Measurements from ENCODE around the gene MYO9A. TPM values are rescaled to one million over a fixed set of nuclear protein-coding genes. Genes with fewer than 3 reads are reported as not detected.

The MYO9A gene
- total RNA-seq, 2 donors from 2014 or later, result 24.0 to 28.6 TPM

DNA sequence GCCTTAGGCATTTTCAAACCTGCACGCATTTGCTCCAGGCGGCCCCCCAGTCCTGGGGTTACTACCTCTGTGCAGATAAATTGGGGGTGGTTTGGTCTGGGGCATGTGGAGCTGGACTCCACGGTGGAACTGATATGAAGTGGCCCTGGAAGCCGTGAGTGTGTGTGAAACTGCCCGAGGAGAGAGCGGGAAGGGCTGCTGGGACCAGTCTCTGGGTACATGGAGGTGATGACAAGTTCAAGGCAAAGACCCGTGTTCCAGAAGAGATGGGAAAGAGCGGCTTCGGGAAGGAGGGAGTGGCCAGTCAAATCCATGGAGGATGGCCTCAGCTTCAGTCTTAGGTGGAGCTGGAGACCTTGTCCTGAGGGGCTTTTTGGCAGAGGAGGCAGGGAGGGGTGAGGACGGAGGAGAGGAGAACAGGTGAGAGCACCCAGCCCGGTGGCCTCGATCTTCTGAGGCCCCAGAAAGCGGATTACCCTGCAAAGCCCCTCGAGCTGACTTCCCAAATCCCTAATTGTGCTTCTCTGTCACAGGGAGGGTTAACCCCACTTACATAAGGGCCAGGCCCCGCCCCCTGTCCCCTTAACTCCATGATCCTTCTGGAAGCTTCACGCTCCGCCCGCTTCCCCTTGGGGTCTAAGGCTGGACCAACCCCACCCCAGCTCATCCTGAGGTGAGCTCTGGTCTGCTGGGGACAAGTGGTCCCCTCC is 309.5 kb downstream of the MYO9A start:
- Mint-ChIP-seq H3K27me3 (ENCODE audit: low read depth) (no peaks in the 10 kb centered on the region), H3K4me3 (no peak overlapping the region), H3K36me3 (ENCODE audit: insufficient read depth in 2 of 2) (no peaks in the 10 kb centered on the region), H3K4me1 (ENCODE audit: low read depth) (no peaks in the 10 kb centered on the region), H3K27ac (no peak overlapping the region), H3K9me3 (no peaks in the 10 kb centered on the region)
- DNase-seq, result no peak
- no peak for ATAC-seq (replicated peaks in 1 of 2)

DNA sequence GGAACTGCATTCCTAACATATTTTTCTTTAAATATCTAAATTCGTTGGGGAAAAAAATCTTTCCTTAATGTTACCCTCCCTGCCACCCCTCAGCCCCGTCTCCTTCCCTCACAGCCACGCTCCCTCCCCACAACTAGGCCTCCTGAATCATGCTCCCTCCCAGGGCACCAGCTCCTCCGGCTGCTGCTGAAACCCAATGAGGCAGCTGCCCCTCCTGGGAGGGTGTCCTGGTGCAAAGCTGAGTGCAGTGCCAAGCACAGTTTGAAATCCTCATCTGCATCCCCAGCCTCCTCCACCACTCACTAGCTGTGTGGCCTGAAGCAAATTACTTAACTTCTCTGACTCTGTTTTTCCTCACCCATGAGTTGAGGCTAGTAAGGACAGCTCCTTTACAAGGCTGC is 310.3 kb downstream of the MYO9A start:
- H3K9me3 Mint-ChIP-seq, result no peaks in the 10 kb centered on the region
- no peaks in the 10 kb centered on the region for H3K27me3 Mint-ChIP-seq (ENCODE audit: low read depth)
- DNase-seq, result no peak
- H3K27ac Mint-ChIP-seq, result no peak overlapping the region
- H3K4me1 Mint-ChIP-seq (ENCODE audit: low read depth), result no peaks in the 10 kb centered on the region
- no peak for ATAC-seq (replicated peaks in 1 of 2)
- H3K36me3 Mint-ChIP-seq (ENCODE audit: insufficient read depth in 2 of 2), result no peaks in the 10 kb centered on the region
- no peak overlapping the region for H3K4me3 Mint-ChIP-seq

DNA sequence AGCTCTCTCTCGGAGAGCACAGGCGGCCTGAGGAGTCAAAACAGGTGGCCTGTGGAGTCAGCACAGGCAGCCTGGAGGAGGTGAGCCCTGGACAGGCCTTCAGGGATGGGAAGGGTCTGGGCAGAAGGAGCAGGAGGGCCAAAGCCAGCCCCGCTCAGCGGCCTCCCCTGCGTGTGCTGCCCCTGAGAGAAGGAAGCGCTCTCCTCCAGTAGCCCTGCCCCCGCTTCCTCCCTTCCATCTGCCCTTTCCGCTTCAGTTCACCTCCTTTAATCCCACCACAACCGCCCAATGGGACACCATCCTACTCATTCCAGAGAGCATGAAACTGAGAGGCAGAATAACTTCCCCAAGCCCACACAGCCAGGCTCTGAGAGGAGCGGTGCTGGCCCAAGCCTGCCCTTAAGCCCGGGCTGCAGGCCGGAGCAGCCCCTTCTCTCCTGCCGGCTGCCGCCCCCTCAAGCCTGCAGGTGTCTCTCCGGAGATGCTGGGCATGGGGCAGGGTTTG is 310.8 kb downstream of the MYO9A start:
- H3K27ac Mint-ChIP-seq, result no peak overlapping the region
- no peak for DNase-seq
- no peaks in the 10 kb centered on the region for H3K9me3 Mint-ChIP-seq
- H3K4me1 Mint-ChIP-seq (ENCODE audit: low read depth), result no peaks in the 10 kb centered on the region
- no peaks in the 10 kb centered on the region for H3K27me3 Mint-ChIP-seq (ENCODE audit: low read depth)
- no peak overlapping the region for H3K4me3 Mint-ChIP-seq
- no peak for ATAC-seq (replicated peaks in 1 of 2)
- H3K36me3 Mint-ChIP-seq (ENCODE audit: insufficient read depth in 2 of 2), result no peaks in the 10 kb centered on the region

DNA sequence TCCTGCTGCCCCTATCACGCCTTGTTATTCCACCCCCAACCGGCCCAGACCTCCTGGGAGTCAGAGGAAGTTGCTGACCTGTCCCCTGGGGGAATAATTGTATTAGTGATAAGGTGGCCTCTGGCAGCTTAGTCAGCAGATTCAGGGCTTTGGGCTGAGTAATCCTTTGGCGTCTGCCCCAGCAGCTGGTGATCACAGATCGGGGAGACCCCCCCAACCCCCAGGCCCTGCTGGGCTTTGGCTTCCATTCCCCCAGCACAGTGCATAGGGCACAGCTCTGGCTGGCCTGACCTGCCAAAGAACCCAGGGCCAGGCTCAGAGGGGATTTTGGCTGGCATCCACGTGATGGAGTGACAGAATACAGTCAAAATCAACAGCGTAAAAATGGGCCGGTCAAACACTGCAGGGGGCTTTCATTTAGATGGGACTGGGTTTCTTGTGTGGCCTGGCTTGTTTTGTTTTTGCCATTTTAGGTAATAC is 311.5 kb downstream of the MYO9A start:
- no peaks in the 10 kb centered on the region for H3K36me3 Mint-ChIP-seq (ENCODE audit: insufficient read depth in 2 of 2)
- H3K27me3 Mint-ChIP-seq (ENCODE audit: low read depth), result no peaks in the 10 kb centered on the region
- no peaks in the 10 kb centered on the region for H3K4me1 Mint-ChIP-seq (ENCODE audit: low read depth)
- no peak for ATAC-seq (replicated peaks in 1 of 2)
- no peaks in the 10 kb centered on the region for H3K9me3 Mint-ChIP-seq
- no peak overlapping the region for H3K27ac Mint-ChIP-seq
- DNase-seq, result no peak
- H3K4me3 Mint-ChIP-seq, result no peak overlapping the region

DNA sequence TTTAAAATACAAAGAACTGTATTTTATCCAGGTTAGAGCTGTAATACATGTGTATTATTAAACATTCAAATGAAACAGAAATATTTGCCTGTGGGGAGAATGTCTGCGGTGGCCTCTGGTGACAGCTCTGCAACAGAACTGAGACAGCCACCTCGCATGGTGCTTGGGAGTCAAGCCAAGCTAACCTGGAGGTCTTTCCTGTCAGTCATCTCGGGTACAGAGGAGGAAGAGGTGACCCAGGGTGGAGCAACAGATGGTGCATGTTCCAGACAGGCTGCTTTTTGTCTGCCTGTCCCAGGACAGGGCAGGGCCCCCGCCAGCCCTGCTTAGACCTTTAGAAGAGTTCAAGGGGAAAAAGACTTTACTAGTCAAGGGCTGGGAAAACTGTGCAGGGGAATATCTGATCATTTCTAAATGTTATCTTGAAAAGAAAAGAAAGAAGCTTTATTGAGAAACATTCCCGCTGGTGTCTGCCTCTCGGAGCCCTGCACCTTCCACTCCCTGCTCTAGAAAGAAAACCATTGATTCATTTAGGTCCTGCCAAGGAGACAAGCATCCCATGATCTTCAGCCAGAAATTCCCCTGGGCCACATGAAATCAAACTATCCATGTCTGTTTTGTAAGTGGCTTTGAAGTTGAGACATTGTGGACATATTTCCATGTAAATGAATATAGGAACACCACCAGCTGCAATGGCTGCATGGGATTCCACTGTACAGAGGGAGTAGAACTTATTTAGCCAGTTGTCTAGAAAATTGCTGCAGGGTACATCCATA is 313.1 kb downstream of the MYO9A start:
- H3K27me3 Mint-ChIP-seq (ENCODE audit: low read depth), result peaks cover 5% of the 10 kb centered on the region
- H3K4me1 Mint-ChIP-seq (ENCODE audit: low read depth), result no peaks in the 10 kb centered on the region
- no peaks in the 10 kb centered on the region for H3K36me3 Mint-ChIP-seq (ENCODE audit: insufficient read depth in 2 of 2)
- no peak overlapping the region for H3K4me3 Mint-ChIP-seq
- H3K9me3 Mint-ChIP-seq, result no peaks in the 10 kb centered on the region
- no peak overlapping the region for H3K27ac Mint-ChIP-seq
- ATAC-seq (replicated peaks in 1 of 2), result no peak
- DNase-seq, result no peak

DNA sequence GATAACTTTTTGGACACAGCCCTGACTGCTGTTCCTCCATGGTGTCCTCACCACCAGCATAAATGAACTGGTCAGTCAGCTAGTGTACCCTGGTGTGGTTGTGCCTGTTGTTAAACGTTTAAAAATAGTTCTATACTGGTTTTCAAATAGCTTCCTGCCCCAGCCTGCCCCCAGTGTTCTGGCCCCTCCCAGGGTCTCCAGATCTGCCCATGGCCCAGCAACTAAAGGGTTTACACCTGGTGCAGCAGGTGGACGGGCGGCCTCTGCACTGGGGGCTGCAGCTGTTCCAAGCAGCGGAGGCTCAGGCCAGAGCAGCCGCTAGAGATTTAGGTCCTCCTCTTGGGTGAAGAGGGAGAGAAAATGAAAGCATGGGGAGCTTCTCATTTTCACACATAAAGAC is 313.7 kb downstream of the MYO9A start:
- Mint-ChIP-seq H3K36me3 (ENCODE audit: insufficient read depth in 2 of 2) (no peaks in the 10 kb centered on the region), H3K9me3 (no peaks in the 10 kb centered on the region), H3K27me3 (ENCODE audit: low read depth) (peaks cover 6% of the 10 kb centered on the region), H3K27ac (no peak overlapping the region), H3K4me3 (no peak overlapping the region), H3K4me1 (ENCODE audit: low read depth) (no peaks in the 10 kb centered on the region)
- ATAC-seq (replicated peaks in 1 of 2), result no peak
- no peak for DNase-seq

DNA sequence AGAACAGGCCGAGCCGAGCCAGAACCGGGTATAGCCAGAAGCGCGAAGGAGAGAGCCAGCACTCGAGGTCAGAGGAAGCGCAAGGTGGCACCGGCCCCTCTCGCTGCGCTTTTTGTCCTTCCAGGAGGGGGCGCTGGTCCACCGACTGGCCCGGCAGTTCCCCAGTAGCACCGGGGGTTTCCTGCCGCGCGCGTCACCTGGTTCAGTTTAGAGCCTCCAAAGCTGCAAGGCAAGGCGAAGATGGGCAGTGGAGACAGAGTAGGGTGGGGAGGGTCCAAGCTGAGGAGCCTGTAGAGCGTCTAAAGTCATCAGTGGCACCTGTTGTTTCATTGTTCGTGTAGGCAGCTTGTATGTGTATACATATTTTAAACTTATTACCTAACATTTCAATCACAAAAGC is 315.2 kb downstream of the MYO9A start:
- no peak overlapping the region for H3K4me3 Mint-ChIP-seq

DNA sequence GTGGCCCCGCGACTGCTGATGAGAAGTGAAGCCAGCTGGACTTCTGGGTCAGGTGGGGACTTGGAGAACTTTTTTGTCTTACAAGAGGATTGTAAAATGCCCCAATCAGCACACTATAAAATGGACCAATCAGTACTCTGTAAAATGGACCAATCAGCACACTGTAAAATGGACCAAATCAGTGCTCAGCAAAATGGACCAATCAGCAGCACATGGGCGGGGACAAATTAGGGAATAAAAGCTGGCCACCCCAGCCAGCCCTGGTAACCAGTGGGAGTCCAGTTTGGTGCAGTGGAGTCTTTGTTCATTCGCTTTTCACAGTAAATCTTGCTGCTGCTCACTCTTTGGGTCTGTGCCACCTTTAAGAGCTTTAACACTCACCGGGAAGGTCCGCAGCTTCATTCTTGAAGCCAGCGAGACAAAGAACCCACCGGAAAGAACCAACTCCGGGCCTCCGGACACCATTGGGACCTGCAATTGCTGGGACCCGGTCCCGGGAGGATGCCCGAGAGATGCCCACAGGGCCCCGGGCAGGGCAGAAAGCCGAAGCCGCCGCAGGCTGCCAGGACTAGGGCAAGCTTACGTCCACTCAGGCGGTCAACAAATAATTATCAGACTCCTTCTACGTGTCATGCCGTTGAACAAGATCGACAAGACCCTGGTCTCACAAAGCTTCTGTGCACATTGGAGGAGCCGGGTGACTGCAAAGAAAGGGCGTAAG is 315.9 kb downstream of the MYO9A start:
- ATAC-seq (replicated peaks in 1 of 2) (no peak), DNase-seq (no peak)
- no peak overlapping the region for H3K27ac Mint-ChIP-seq
- no peak overlapping the region for H3K4me3 Mint-ChIP-seq
- no peaks in the 10 kb centered on the region for H3K4me1 Mint-ChIP-seq (ENCODE audit: low read depth)
- peaks cover 6% of the 10 kb centered on the region for H3K27me3 Mint-ChIP-seq (ENCODE audit: low read depth)
- H3K9me3 Mint-ChIP-seq, result no peaks in the 10 kb centered on the region
- H3K36me3 Mint-ChIP-seq (ENCODE audit: insufficient read depth in 2 of 2), result no peaks in the 10 kb centered on the region

More for the DNA sequence above, 315.2 kb downstream of the MYO9A start:
- peak; percentile 49 to 70 for DNase-seq
- H3K36me3 Mint-ChIP-seq (ENCODE audit: insufficient read depth in 2 of 2), result no peaks in the 10 kb centered on the region
- no peak overlapping the region for H3K27ac Mint-ChIP-seq
- no peaks in the 10 kb centered on the region for H3K9me3 Mint-ChIP-seq
- H3K4me1 Mint-ChIP-seq (ENCODE audit: low read depth), result no peaks in the 10 kb centered on the region
- peaks cover 6% of the 10 kb centered on the region for H3K27me3 Mint-ChIP-seq (ENCODE audit: low read depth)
- ATAC-seq (replicated peaks in 1 of 2), result peak; percentile 51

DNA sequence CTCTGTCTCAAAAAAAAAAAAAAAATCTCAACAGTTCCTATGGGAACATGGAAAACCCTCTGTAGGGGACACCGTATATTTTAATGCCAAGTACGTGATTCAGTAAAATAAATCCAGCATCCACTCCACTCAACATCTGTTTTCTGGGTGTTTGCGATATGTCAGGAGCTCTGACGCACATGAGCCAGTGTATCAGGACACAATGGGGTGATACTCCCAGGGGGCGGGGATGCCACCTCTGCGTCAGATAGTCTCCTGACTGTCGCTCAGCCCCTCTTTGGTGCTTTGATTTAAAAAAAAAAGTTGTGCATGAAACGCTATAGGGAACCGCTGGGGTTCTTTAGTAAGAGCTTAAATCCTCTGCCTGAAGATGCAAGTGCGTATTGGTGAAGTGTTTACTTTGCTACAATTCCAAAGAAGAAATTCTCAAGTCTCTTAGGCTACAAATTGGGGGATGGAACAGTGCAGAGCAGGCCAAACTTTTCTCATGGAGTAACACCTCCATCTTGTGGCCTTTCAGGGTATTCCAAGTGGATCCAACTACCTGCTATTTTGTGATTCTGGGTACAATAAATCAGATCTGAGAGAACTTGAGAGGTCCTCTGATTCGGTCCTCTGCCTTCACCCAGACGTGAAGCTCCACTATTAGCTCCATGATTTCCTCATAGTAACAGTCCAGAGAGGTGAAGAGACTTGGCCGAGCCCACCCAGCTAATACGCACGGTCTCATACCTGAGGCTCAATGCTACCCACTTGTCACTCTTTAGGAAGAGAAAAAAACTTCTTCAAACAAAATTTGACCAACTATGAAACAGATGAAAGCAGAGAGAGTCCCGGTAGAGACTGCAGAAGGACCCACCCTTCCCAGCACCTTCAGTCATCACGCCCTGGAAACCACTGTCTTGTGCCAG is 316.9 kb downstream of the MYO9A start:
- Mint-ChIP-seq H3K4me1 (ENCODE audit: low read depth) (no peaks in the 10 kb centered on the region), H3K27ac (no peak overlapping the region), H3K4me3 (no peak overlapping the region), H3K27me3 (ENCODE audit: low read depth) (peaks cover 6% of the 10 kb centered on the region), H3K9me3 (no peaks in the 10 kb centered on the region), H3K36me3 (ENCODE audit: insufficient read depth in 2 of 2) (no peaks in the 10 kb centered on the region)
- ATAC-seq (replicated peaks in 1 of 2), result peak; percentile 55 to 60
- peak; percentile 13 to 35 for DNase-seq

DNA sequence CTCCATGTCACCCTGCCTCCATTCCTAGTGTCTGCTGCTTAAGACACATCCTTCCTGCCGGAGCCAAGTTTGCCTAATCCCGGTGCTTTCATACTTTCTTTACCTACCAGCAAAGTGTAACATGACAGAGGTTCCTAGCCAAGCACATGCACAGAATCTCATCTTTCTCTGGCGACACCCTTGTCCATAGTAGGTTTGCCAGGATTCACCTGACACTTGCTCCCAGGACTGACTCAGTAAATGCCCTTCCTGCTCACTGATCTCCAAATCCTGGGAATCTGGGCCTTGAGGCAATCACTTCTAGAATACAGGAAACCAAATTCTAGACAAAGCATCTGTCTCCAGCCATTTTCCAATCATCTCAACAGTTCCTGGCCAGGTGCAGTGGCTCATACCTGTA is 317.8 kb downstream of the MYO9A start:
- Mint-ChIP-seq H3K9me3 (no peaks in the 10 kb centered on the region), H3K27ac (no peak overlapping the region), H3K27me3 (ENCODE audit: low read depth) (peaks cover 6% of the 10 kb centered on the region), H3K36me3 (ENCODE audit: insufficient read depth in 2 of 2) (no peaks in the 10 kb centered on the region), H3K4me1 (ENCODE audit: low read depth) (no peaks in the 10 kb centered on the region), H3K4me3 (no peak overlapping the region)
- ATAC-seq (replicated peaks in 1 of 2) (no peak), DNase-seq (no peak)

DNA sequence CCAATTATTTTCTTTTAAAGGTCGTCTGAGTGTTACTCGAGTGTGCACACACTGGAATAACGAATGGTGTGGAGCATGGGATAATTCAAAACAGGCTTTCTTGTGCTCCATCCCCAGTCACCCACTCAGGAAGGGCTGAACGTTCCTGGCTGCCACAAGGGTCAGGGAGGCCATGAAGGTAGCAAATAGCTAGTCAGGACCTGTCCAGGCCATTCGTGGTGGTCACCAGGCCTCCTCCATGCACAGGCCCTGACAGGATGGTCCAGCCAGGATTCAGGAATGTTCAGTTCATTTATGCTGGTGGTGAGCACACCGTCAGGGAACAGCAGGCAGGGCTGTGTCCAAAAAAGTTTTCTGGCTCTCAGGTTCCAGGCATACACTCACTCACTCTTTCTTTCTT is 319.3 kb downstream of the MYO9A start:
- no peaks in the 10 kb centered on the region for H3K36me3 Mint-ChIP-seq (ENCODE audit: insufficient read depth in 2 of 2)
- H3K27me3 Mint-ChIP-seq (ENCODE audit: low read depth), result peaks cover 6% of the 10 kb centered on the region
- ATAC-seq (replicated peaks in 1 of 2) (no peak), DNase-seq (no peak)
- no peak overlapping the region for H3K4me3 Mint-ChIP-seq
- H3K27ac Mint-ChIP-seq, result no peak overlapping the region
- H3K9me3 Mint-ChIP-seq, result no peaks in the 10 kb centered on the region
- H3K4me1 Mint-ChIP-seq (ENCODE audit: low read depth), result no peaks in the 10 kb centered on the region

DNA sequence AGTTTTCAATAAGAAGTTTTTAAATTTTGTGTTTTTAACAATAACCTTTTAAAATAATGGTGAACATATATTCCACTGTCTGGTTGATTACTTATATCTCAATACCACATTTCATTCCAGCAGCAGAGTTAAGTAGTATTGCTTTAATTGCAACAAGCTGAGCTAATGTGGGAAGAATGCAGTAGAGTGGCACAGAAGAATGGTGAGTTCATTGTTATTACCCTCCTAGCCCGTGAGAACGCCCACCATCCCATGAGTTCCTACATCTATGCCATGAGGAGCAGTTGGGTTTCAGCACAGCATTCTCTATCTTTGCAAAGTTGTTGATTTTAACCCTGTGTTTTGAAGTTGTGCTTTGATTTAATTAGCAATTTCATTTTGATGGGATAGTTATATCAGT is 325.4 kb downstream of the MYO9A start:
- H3K36me3 Mint-ChIP-seq (ENCODE audit: insufficient read depth in 2 of 2), result no peaks in the 10 kb centered on the region
- no peaks in the 10 kb centered on the region for H3K4me1 Mint-ChIP-seq (ENCODE audit: low read depth)
- no peak overlapping the region for H3K4me3 Mint-ChIP-seq
- no peak overlapping the region for H3K27ac Mint-ChIP-seq
- ATAC-seq (replicated peaks in 1 of 2), result no peak
- DNase-seq, result no peak
- no peaks in the 10 kb centered on the region for H3K9me3 Mint-ChIP-seq
- peaks cover 6% of the 10 kb centered on the region for H3K27me3 Mint-ChIP-seq (ENCODE audit: low read depth)

All from activated T-cell treated with anti-CD3 and anti-CD28 coated beads, Interleukin-2, amount 50 U/mL, for 72 hours (primary cell).